Activated CD4-positive, alpha-beta T cell treated with anti-CD3 and anti-CD28 coated beads, Interleukin-2, amount 50 U/mL, for 48 hours (primary cell): Measurements from ENCODE around the gene MRPL34.
A peak's percentile ranks its signal among the peaks of the same experiment; 100 is the strongest.

Experiments used
- DNase-seq, 2 experiments: peaks; one replicate each; pipeline ENCODE4 v3.0.0-alpha.2; 2020

MRPL34 gene

GRCh38 chr19:17329366-17330261 is 23.9 kb downstream of the MRPL34 start:
- no peak for DNase-seq

DNA sequence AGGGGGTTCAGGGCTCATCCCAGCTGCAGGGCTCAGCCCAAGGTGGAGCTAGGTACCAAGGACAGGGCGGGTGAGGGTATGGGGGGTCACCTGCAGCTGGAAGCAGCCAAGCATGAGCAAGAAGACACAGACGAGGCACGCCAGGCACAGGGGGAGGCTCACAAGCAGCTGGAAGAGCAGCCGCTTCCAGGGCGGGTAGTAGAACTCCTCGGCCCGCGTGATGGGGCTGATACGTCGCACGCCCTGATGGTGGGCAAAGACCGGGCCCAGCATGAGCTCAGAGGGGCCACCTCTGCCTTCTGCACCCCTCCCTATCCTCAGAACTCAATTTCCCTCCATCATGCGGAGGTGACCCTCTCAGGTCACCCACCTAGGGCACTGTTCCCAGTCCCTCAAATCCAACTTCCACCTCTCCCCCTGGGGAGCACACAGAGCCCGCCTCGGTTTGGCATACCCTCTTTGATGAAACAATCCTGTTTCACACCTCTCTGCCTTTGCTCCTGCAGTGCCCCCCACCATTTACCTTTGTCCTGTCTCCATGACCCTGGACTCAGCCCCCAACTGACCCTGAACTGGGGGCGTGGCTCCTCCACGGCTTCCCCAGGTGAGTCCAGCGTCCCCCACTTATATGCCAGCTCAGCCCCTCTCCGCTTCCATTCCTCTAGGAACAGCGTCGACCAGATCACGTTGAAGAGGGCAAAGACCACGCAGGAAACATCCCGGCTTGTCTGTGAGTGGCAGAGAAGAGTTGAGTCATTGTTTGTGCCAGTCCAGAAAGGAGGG is 24.8 kb downstream of the MRPL34 start:
- DNase-seq, result no peak

DNA sequence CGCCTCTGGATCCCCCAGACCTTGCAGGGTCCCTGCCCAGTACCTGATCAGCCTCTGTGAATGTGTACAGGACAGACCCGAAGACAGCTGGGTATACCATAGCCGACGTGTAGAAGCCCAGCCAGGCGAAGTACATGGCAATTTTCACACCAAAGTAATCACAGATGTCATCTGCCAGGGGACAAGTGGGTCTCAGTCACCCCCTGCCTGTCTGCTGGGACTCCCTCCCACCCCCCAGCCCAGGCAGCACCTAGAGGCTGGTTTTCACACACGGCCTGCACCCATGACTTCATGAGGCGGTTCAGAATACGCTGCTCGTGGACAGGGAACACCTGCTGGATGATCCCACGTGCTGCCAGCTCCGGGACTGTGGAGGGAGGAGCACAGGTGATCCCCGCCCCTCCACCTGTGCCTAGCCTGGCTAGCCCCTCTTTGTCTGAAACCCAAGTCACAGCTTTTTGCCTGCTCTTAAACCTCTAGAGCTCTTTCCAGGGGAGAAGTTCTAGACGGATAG is 25.4 kb downstream of the MRPL34 start:
- DNase-seq, result no peak

GRCh38 chr19:17332360-17332676 is 26.6 kb downstream of the MRPL34 start:
- no peak for DNase-seq

DNA sequence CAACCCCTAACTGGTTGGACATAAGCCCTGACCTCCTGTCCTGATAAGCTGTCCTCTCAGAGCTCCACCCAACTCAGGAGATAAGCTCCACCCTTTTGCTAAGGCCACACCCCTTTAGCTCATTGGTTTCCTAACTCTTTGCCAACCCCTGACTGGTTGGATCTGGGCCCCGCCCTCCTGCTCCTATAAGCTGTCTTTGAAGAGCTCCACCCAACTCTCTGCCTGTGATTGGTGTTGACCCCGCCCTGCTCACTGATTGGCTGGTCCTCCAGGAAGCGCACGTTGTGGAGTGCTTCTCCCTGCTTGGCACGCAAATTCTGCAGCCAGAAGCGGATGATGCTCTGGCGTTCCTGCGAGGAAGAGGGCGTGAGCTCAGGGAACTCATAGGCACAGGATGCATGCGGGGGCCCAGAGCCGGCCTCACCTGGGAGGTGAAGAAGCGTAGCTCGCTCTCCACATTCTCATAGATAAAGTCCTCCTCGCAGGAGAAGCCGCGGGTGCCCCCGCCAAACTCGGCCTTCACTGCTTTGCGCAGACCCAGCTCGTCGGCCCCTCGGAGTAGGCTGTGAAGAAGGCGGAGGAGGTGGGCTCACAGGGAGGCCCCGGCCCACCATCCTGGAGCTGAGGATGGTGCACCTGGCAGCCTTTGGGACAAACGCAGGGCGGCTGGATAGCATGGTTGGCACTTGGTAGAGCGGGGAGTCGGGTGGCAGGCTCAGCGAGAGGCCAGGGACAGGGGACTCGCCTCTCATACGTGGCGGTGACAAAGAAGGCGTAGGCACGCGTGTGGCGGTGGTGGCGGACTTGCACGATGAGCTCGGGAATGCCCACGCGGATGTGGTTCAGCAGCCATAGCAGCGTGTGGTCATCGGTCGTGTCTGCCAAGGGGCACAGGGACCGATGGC is 27.3 kb downstream of the MRPL34 start:
- DNase-seq, result peak; percentile 53 to 59

- DNase-seq, result peak; percentile 81 to 84
Observed at GRCh38 chr19:17333611-17334413, 28.1 kb downstream of the MRPL34 start.

- DNase-seq, result peak; percentile 98 to 99
Observed at GRCh38 chr19:17334414-17335409, 29.0 kb downstream of the MRPL34 start, which contains the start of gene ANO8. Gene ANO8, minus strand, starts transcription at chr19:17334855. Its CDS starts 185 bp downstream, at chr19:17334670.

- DNase-seq, result no peak
Observed at GRCh38 chr19:17335575-17335974, 29.9 kb downstream of the MRPL34 start.

- DNase-seq, result peak; percentile 97 to 98
Observed at GRCh38 chr19:17336872-17337674, 31.4 kb downstream of the MRPL34 start, which contains the start of gene GTPBP3. Gene GTPBP3, plus strand, starts transcription at chr19:17337553. Its CDS starts 59 bp downstream, at chr19:17337612.

DNA sequence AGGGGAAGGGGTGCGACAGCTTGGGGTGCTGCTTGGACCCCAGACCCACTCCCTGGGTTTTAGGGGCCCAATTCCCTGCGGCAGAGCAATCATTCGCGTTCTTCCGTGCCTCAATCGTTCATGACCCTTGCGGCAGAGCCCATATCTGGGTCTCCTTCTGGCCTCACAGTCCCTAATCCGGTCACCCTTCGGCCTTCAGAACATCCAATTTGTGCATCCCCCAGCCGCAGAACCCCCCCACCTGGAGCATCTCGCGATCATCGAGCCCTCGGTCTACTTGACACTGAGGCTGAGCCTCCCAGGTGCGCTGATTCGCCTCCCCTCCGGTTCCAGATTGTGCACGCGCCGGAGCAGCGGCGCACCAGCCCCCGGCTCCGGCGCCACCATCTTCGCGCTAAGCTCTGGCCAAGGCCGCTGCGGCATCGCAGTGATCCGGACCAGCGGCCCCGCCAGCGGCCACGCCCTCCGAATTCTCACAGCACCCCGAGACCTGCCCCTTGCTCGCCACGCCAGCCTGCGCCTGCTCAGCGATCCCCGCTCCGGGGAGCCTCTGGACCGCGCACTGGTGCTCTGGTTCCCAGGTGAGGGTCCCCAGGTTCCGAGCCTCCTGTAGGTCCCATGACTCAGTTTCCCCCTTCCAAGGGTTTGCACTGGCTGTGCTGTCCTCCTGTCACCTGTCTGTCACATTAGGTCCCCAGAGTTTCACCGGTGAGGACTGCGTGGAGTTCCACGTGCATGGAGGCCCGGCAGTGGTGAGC is 32.2 kb downstream of the MRPL34 start:
- DNase-seq, result peak; percentile 57 to 65

DNA sequence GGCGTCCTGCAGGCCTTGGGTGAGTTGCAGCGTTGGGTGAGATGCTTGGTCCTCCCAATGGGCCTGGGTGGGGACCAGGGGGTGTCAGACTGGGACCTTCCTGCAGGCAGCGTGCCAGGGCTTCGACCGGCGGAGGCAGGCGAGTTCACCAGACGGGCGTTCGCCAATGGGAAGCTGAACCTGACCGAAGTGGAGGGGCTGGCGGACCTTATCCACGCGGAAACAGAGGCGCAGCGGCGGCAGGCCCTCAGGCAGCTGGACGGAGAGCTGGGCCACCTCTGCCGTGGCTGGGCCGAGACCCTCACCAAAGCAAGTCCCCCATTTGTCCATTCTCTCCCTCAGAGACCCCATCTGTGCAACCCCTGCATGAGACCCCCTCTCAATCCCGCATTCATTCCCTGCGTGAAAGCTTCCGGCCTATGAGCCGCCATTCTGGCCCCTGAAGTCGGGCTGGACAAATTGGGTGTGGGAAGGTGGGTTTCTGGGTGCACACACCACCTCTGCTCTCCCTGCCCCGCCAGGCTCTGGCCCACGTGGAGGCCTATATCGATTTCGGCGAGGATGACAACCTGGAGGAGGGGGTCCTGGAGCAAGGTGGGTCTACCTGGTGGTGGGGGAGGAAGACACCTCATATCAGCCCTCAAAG is 32.9 kb downstream of the MRPL34 start:
- DNase-seq, result no peak

- peak; percentile 72 to 76 for DNase-seq
Observed at GRCh38 chr19:17339088-17339741, 33.5 kb downstream of the MRPL34 start.

DNA sequence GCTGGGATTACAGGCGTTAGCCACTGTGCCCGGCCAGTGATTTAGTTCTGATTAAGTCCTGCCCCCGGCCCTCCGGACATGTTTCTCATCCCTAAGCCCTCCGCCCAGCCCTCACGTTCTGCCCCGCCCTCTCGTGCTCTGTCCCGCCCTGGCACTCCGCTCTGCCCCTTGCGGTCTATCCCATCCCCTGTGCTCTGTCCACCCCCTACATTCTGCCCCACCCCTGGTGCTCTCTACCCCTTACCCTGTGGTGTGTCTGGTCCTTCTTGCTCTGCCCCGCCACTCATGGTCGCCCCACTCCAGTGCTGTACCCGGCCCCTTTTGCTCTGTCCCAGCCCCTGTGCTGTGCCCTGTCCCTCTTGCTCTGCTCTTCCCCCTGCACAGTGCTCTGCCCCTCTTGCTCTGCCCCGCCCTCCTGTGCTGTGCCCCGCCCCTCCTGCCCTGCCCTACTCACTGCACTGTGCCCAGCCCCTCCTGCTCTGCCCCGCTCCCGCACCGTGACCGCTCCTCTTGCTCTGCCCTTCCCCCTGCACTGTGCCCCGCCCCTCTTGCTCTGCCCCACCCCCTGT is 34.7 kb downstream of the MRPL34 start:
- peak in 1 of 2 experiments; percentile 41 for DNase-seq

- no peak for DNase-seq
Observed at GRCh38 chr19:17340871-17341357, 35.2 kb downstream of the MRPL34 start.

- DNase-seq, result no peak
Observed at GRCh38 chr19:17341386-17341785, 35.7 kb downstream of the MRPL34 start.

- DNase-seq, result no peak
Observed at GRCh38 chr19:17341845-17342244, 36.2 kb downstream of the MRPL34 start.

DNA sequence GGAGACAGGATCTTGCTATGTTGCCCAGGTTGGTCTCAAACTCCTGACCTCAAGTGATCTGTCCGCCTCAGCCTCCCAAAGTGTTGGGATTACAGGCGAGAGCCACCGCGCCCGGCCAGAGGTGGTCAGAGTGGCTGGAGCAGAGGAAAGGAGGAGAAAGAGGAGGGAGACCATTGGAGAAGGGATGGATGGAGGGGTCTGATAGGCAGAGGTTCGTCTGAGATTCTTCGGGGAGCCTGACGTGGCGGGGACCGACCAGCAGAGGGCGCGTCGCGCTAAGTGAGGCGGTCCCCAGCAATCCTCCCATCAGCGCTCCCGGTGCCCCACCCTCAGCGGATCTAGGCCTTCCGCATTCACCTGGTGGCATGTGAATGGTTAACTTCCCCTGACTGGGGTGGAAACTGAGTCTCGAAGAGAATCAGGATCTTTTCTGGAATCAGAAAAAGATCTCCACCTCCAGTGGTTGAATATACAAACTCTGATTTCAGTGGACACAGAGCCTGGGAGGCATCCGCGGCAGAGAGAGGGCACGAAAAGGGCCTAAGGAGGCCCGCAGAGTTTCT is 40.5 kb downstream of the MRPL34 start:
- peak; percentile 85 to 89 for DNase-seq
